Parathyroid adenoma (tissue), 2 donors: Measurements from ENCODE around the gene METAP2.

Experiments used
- H2AFZ ChIP-seq: fragments of 300-600 bp; sonication (generic); one replicate; pipeline ENCODE4 v1.7.0; 2017; ENCODE audit warnings: antibody characterized with exemption, mild to moderate bottlenecking
- H3K27ac ChIP-seq: fragments of 300-600 bp; sonication (generic); one replicate; pipeline ENCODE4 v1.7.0; 2017
- H3K27me3 ChIP-seq: fragments of 300-600 bp; sonication (generic); one replicate; pipeline ENCODE4 v1.7.0; 2017; ENCODE audit warnings: low read length; ENCODE audit not compliant: control insufficient read depth, insufficient read depth
- H3K36me3 ChIP-seq: fragments of 300-600 bp; sonication (generic); one replicate; pipeline ENCODE4 v1.7.0; 2017; ENCODE audit warnings: low read length; ENCODE audit not compliant: control insufficient read depth, insufficient read depth
- H3K4me1 ChIP-seq: fragments of 300-600 bp; sonication (generic); one replicate; pipeline ENCODE4 v1.7.0; 2017; ENCODE audit warnings: control low read depth
- H3K4me2 ChIP-seq: fragments of 300-600 bp; sonication (generic); one replicate; pipeline ENCODE4 v1.7.0; 2017; ENCODE audit warnings: low read length
- H3K4me3 ChIP-seq: fragments of 300-600 bp; sonication (generic); one replicate; pipeline ENCODE4 v1.7.0; 2017; ENCODE audit warnings: low read depth, low read length
- H3K79me2 ChIP-seq: fragments of 300-600 bp; sonication (generic); one replicate; pipeline ENCODE4 v1.7.0; 2017; ENCODE audit warnings: control low read depth
- H3K9ac ChIP-seq: fragments of 300-600 bp; sonication (generic); one replicate; pipeline ENCODE4 v1.7.0; 2017; ENCODE audit warnings: mild to moderate bottlenecking
- H3K9me3 ChIP-seq: fragments of 300-600 bp; sonication (generic); one replicate; pipeline ENCODE4 v1.7.0; 2017; ENCODE audit warnings: low read length; ENCODE audit not compliant: control insufficient read depth
- CTCF ChIP-seq: fragments of 300-600 bp; sonication (generic); IDR thresholded peaks from one replicate; pipeline ENCODE4 v1.7.0; 2017; ENCODE audit warnings: antibody characterized with exemption, mild to moderate bottlenecking
- donor health status: primary hyperparathyroidism.

The METAP2 gene

DNA sequence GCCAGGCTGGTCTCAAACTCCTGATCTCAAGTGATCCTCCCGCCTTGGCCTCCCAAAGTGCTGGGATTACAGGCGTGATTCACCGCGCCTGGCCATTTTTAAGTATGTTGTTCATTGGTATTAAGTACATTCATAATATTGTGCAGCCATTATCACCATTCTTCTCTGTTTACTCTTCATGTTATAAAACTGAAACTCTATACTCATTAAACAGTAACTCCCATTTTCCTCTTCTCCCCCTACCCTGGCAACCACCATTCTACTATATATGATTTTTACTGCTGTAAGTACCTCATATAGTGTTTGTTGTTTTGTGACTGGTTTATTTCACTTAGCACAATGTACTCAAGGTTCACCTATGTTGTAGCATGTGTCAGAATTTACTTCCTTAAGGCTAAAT, 23.1 kb downstream of the METAP2 start:
- H3K27me3 ChIP-seq = no peaks in the 10 kb centered on the region
- no peak for TF ChIP-seq CTCF
- H2AFZ ChIP-seq = no peak overlapping the region
- peaks cover 14% of the 10 kb centered on the region for H3K79me2 ChIP-seq
- H3K27ac ChIP-seq = no peak overlapping the region
- H3K9ac ChIP-seq = no peak overlapping the region
- H3K4me3 ChIP-seq = no peak overlapping the region
- no peaks in the 10 kb centered on the region for H3K4me1 ChIP-seq
- no peak overlapping the region for H3K4me2 ChIP-seq
- no peaks in the 10 kb centered on the region for H3K36me3 ChIP-seq
- no peaks in the 10 kb centered on the region for H3K9me3 ChIP-seq

GRCh38 chr12:95498968-95499367, 25.0 kb downstream of the METAP2 start:
- Histone ChIP-seq H3K79me2 (peaks cover 22% of the 10 kb centered on the region), H3K4me1 (no peaks in the 10 kb centered on the region), H3K36me3 (no peaks in the 10 kb centered on the region), H3K9ac (no peak overlapping the region), H3K27ac (no peak overlapping the region), H3K27me3 (no peaks in the 10 kb centered on the region), H3K9me3 (no peaks in the 10 kb centered on the region), H2AFZ (no peak overlapping the region), H3K4me3 (no peak overlapping the region), H3K4me2 (no peak overlapping the region)
- no peak for TF ChIP-seq CTCF

DNA sequence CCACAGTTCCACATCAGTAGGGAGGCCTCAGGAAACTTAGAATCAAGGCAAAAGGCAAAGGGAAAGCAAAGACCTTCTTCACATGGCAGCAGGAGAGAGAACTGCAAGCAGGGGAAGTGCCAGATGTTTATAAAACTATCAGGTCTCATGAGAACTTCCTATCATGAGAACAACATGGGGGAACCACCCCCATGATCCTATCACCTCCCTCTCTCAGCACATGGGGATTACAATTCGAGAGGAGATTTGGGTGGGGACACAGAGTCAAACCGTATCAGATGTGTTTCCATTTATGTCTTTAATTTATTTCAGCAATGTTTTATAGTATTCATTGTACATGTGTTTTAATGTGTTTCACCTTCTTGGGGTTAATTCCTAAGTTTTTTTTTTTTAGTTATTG, 25.8 kb downstream of the METAP2 start:
- H3K4me1 ChIP-seq = no peaks in the 10 kb centered on the region
- peaks cover 22% of the 10 kb centered on the region for H3K79me2 ChIP-seq
- no peaks in the 10 kb centered on the region for H3K9me3 ChIP-seq
- H3K27ac ChIP-seq = no peak overlapping the region
- no peaks in the 10 kb centered on the region for H3K36me3 ChIP-seq
- no peaks in the 10 kb centered on the region for H3K27me3 ChIP-seq
- no peak overlapping the region for H3K4me3 ChIP-seq
- H3K9ac ChIP-seq = no peak overlapping the region
- no peak overlapping the region for H2AFZ ChIP-seq
- no peak for TF ChIP-seq CTCF
- no peak overlapping the region for H3K4me2 ChIP-seq

DNA sequence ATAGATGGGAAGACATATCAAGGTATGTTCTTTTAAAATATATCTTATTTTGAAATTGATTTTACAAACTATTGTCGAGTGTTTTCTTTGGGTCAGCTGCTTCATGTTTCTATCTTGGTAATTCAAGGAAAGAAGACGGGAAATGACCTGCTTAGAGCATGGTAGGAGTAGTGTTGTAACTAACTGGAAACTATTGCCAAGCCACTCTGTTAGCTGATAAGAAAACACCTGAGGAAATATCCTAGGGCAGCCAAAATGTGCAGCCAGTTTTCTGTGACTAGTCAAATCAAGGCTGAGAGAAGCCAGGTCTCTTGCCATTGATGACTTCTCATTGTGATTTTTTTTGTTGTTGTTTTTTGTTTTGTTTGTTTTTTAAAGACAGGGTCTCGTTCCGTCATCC, 30.2 kb downstream of the METAP2 start:
- H3K4me1 ChIP-seq = no peaks in the 10 kb centered on the region
- no peaks in the 10 kb centered on the region for H3K27me3 ChIP-seq
- H3K9ac ChIP-seq = no peak overlapping the region
- peaks cover 18% of the 10 kb centered on the region for H3K79me2 ChIP-seq
- TF ChIP-seq CTCF = no peak
- no peak overlapping the region for H3K4me2 ChIP-seq
- H3K4me3 ChIP-seq = no peak overlapping the region
- H3K36me3 ChIP-seq = no peaks in the 10 kb centered on the region
- no peaks in the 10 kb centered on the region for H3K9me3 ChIP-seq
- no peak overlapping the region for H3K27ac ChIP-seq
- no peak overlapping the region for H2AFZ ChIP-seq

- H3K27ac ChIP-seq = no peak overlapping the region
Measured at GRCh38 chr12:95505039-95505438, 31.1 kb downstream of the METAP2 start.

More at GRCh38 chr12:95505039-95505438, 31.1 kb downstream of the METAP2 start:
- H3K4me1 ChIP-seq = no peaks in the 10 kb centered on the region
- H3K27me3 ChIP-seq = no peaks in the 10 kb centered on the region
- H3K4me3 ChIP-seq = no peak overlapping the region
- H3K9me3 ChIP-seq = no peaks in the 10 kb centered on the region
- no peak overlapping the region for H3K9ac ChIP-seq
- no peak overlapping the region for H2AFZ ChIP-seq
- no peak overlapping the region for H3K4me2 ChIP-seq
- TF ChIP-seq CTCF = no peak
- H3K36me3 ChIP-seq = no peaks in the 10 kb centered on the region
- H3K79me2 ChIP-seq = peaks cover 17% of the 10 kb centered on the region
